Upper lobe of left lung (tissue), 4 donors: ENCODE results near the gene SLBP.

ENCODE experiments used
- POLR2A ChIP-seq, 4 donors: fragments of 450-650 bp; IDR thresholded peaks; one replicate each; pipeline ENCODE4 v1.5.1; 2016 to 2017; ENCODE audit warnings: antibody characterized with exemption in 4 of 4, mild to moderate bottlenecking in 2 of 4
- POLR2AphosphoS5 ChIP-seq, 2 donors: sonication (generic); formaldehyde crosslinking; IDR thresholded peaks; one replicate each; pipeline ENCODE4 v1.5.1; 2017; ENCODE audit warnings: antibody characterized with exemption in 2 of 2
- TF ChIP-seq, protein P1 (sequence below), 6 experiments: fragments of 450-650 bp in 4 of 6; fragments of 200-600 bp in 2 of 6; sonication (generic) in 2 of 6; IDR thresholded peaks; one replicate each; pipeline ENCODE4 v1.5.1; 2016 to 2019; ENCODE audit warnings: antibody characterized with exemption in 6 of 6

DNA sequence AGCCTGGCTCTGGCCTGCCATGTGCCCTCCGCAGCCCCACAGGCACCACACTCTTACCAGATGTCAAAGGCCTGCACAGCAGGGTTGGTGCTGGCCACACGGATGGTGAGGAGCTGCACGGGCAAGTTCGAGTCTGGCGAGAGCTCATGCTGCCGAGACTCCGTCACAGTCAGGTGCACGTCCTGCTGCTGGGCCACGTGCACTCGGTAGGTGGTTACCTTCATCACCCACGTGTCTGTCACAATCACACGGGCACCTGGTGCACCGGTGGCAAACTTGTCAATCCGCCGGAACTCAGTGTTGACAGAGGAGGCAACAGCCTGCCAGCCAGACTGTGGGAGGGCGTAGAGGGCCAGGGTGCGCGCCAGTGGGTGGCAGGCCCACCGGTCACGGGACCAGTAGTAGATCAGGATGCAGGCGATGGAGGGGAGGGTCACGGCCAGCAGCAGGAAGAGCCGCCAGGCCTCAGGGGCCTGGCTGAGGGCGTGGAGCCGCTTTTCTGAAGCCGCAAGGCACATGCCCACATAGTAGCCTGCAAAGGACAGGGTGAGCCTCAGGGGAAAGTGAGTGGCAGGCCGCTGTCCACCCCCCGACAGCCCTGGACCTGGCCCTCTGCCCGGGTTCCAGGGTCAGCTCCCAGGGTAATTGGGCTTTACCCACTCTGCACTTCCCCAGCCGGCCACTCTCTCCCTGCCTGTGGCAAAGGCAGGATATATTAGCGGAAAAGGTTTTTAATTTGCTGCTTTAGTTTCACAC, 6.2 kb upstream of the SLBP start:
- TF ChIP-seq, protein P1, sequence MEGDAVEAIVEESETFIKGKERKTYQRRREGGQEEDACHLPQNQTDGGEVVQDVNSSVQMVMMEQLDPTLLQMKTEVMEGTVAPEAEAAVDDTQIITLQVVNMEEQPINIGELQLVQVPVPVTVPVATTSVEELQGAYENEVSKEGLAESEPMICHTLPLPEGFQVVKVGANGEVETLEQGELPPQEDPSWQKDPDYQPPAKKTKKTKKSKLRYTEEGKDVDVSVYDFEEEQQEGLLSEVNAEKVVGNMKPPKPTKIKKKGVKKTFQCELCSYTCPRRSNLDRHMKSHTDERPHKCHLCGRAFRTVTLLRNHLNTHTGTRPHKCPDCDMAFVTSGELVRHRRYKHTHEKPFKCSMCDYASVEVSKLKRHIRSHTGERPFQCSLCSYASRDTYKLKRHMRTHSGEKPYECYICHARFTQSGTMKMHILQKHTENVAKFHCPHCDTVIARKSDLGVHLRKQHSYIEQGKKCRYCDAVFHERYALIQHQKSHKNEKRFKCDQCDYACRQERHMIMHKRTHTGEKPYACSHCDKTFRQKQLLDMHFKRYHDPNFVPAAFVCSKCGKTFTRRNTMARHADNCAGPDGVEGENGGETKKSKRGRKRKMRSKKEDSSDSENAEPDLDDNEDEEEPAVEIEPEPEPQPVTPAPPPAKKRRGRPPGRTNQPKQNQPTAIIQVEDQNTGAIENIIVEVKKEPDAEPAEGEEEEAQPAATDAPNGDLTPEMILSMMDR (IDR thresholded peaks at IDR 0.05): no peak
- TF ChIP-seq POLR2AphosphoS5 (IDR thresholded peaks at IDR 0.05) (no peak), POLR2A (IDR thresholded peaks at IDR 0.05) (no peak)
